Mucosa of descending colon (tissue), 3 donors: ENCODE results near the gene MTHFD2. TPM values are rescaled to one million over a fixed set of nuclear protein-coding genes. Genes with fewer than 3 reads are reported as not detected.
A peak's percentile ranks its signal among the peaks of the same experiment; 100 is the strongest.
"Not testable (repeated sequence)": the region's sequence is repeated elsewhere in the genome, so short reads cannot be mapped to it uniquely, and the experiment has no call there.

Experiments
- ATAC-seq: fragments of 200-7000 bp; cut with Tn5 transposase; one replicate; pipeline ENCODE4 v1.9.1; 2020; ENCODE audit warnings: mild to moderate bottlenecking, moderate library complexity
- DNase-seq, 3 donors: peaks; one replicate each; pipeline ENCODE4 v3.0.0-alpha.2; 2020
- H3K36me3 ChIP-seq: fragments of 200-600 bp; one replicate; pipeline ENCODE4 v1.8.0; 2021; ENCODE audit warnings: low read depth, mild to moderate bottlenecking
- H3K4me1 ChIP-seq: fragments of 200-600 bp; one replicate; pipeline ENCODE4 v1.8.0; 2021; ENCODE audit warnings: low read depth, mild to moderate bottlenecking
- H3K4me3 ChIP-seq: fragments of 200-600 bp; one replicate; pipeline ENCODE4 v1.8.0; 2021; ENCODE audit warnings: mild to moderate bottlenecking
- H3K9me3 ChIP-seq: fragments of 200-600 bp; one replicate; pipeline ENCODE4 v1.8.0; 2021; ENCODE audit warnings: mild to moderate bottlenecking
- CTCF ChIP-seq: fragments of 200-600 bp; IDR thresholded peaks from one replicate; pipeline ENCODE4 v1.8.0; 2022; ENCODE audit warnings: antibody characterized with exemption, mild to moderate bottlenecking
- intact Hi-C, 2 donors: fragments of 100-400 bp; cut with DNase I in 1 of 2; cut with micrococcal nuclease in 1 of 2; formaldehyde crosslinking; loops; one replicate each; pipeline versions ENCODE4 v1.11.0 to v1.11.1; 2022; cut with DNase I, micrococcal nuclease
- total RNA-seq, 3 donors: library from RNA; stranded (reverse); fragmentation: NEBNext Ultra II Directional in 2 of 3; extraction: Animal tissue kit (Norgen Biotek cat#: 25700) in 2 of 3; gene quantifications; one replicate each; pipeline versions ENCODE4 v1.2.1 to v1.2.4, GENCODE V29; 2021 to 2023
- donor health status: DM: no; HTN: no; CAD: no; lungs with moderate emphysema.
- donor health status: DM: no; HTN: no; CAD: no.
- donor health status: DM: no; HTN: yes; CAD: no.

The MTHFD2 gene
- total RNA-seq, 3 donors from 2014 or later, result 18.6 to 42.2 (median 19.3) TPM

GRCh38 chr2:74225698-74226459 is 27.5 kb downstream of the MTHFD2 start:
- ATAC-seq (no peak), DNase-seq (no peak)
- H3K36me3 ChIP-seq, result no peaks in the 10 kb centered on the region
- intact Hi-C loops, result no loop called here
- H3K4me3 ChIP-seq, result no peak overlapping the region
- no peak for TF ChIP-seq CTCF
- no peaks in the 10 kb centered on the region for H3K4me1 ChIP-seq
- no peaks in the 10 kb centered on the region for H3K9me3 ChIP-seq

GRCh38 chr2:74226648-74227213 is 28.3 kb downstream of the MTHFD2 start:
- intact Hi-C loops, result no loop called here
- H3K9me3 ChIP-seq, result no peaks in the 10 kb centered on the region
- peak; percentile 38 for ATAC-seq
- peak in 1 of 3 donors; percentile 55 for DNase-seq
- TF ChIP-seq CTCF, result no peak
- H3K4me3 ChIP-seq, result no peak overlapping the region
- H3K36me3 ChIP-seq, result no peaks in the 10 kb centered on the region
- H3K4me1 ChIP-seq, result no peaks in the 10 kb centered on the region

- no peak overlapping the region for H3K4me3 ChIP-seq
- H3K36me3 ChIP-seq, result no peaks in the 10 kb centered on the region
- H3K4me1 ChIP-seq, result no peaks in the 10 kb centered on the region
- DNase-seq, result no peak
- TF ChIP-seq CTCF, result no peak
- no peaks in the 10 kb centered on the region for H3K9me3 ChIP-seq
- intact Hi-C loops, result no loop called here
- no peak for ATAC-seq
Measured at GRCh38 chr2:74227646-74228045, 29.2 kb downstream of the MTHFD2 start.

GRCh38 chr2:74228772-74229171 is 30.4 kb downstream of the MTHFD2 start:
- Histone ChIP-seq H3K4me1 (no peaks in the 10 kb centered on the region), H3K36me3 (no peaks in the 10 kb centered on the region), H3K4me3 (no peak overlapping the region), H3K9me3 (no peaks in the 10 kb centered on the region)
- ATAC-seq (no peak), DNase-seq (no peak)
- intact Hi-C loops, result no loop called here
- no peak for TF ChIP-seq CTCF

GRCh38 chr2:74229865-74230264 is 31.4 kb downstream of the MTHFD2 start:
- H3K4me1 ChIP-seq, ATAC-seq, H3K9me3 ChIP-seq, DNase-seq, intact Hi-C loops, H3K36me3 ChIP-seq, H3K4me3 ChIP-seq: not testable (repeated sequence)

- H3K4me1 ChIP-seq, result no peaks in the 10 kb centered on the region
- no peaks in the 10 kb centered on the region for H3K36me3 ChIP-seq
- intact Hi-C loops, result no loop called here
- H3K9me3 ChIP-seq, result no peaks in the 10 kb centered on the region
- no peak for DNase-seq
- no peak for TF ChIP-seq CTCF
- no peak overlapping the region for H3K4me3 ChIP-seq
- ATAC-seq, result no peak
Measured at GRCh38 chr2:74232426-74232825, 34.0 kb downstream of the MTHFD2 start.
